Bronchial epithelial cell (primary cell): ENCODE data around the gene DNAJC5. TPM values are rescaled to one million over a fixed set of nuclear protein-coding genes. Genes with fewer than 3 reads are reported as not detected.

Source experiments
- DNase-seq: peaks from one replicate; pipeline ENCODE4 v3.0.0-alpha.2; 2010; ENCODE audit warnings: low read depth
- FAIRE-seq: peaks from 2 replicates; lab custom pipeline; 2011; peaks lifted over from hg19 to GRCh38; lab: Jason Lieb, UNC
- H3K27me3 ChIP-seq: 2 replicates; pipeline ENCODE4 v1.5.1; 2011; ENCODE audit warnings: low read length; ENCODE audit not compliant: control insufficient read depth, insufficient read depth
- H3K36me3 ChIP-seq: 2 replicates; pipeline ENCODE4 v1.5.1; 2011; ENCODE audit warnings: low read length; ENCODE audit not compliant: control insufficient read depth, insufficient read depth
- H3K4me3 ChIP-seq: 2 replicates; pipeline ENCODE4 v1.5.1; 2011; ENCODE audit warnings: mild to moderate bottlenecking, low read depth, low read length, control low read depth
- CTCF ChIP-seq: IDR thresholded peaks from 2 replicates; pipeline ENCODE4 v1.5.1; 2011; ENCODE audit warnings: mild to moderate bottlenecking, moderate library complexity, low read length, control low read depth, inconsistent platforms; ENCODE audit not compliant: insufficient read depth, severe bottlenecking
- total RNA-seq: library from RNA; depleted of rRNA; stranded (reverse); fragments of >200 nt; gene quantifications from 2 replicates; pipeline ENCODE4 v1.2.1, GENCODE V29; 2014

DNAJC5 gene
- total RNA-seq, 1 donor from 2014 or later: 121 TPM

GRCh38 chr20:63955827-63956663 lies 61.1 kb downstream of the DNAJC5 start, which contains the start of gene UCKL1:
Gene UCKL1, minus strand, starts transcription at chr20:63956416. Its CDS starts 44 bp downstream, at chr20:63956372.
- TF ChIP-seq CTCF: no peak
- peaks cover 2% of the 10 kb centered on the region for H3K36me3 ChIP-seq
- peak; percentile 65 for DNase-seq
- no peaks in the 10 kb centered on the region for H3K27me3 ChIP-seq
- H3K4me3 ChIP-seq: peak within 1 kb of the TSS; percentile 98
- FAIRE-seq: no peak

- no peak for TF ChIP-seq CTCF
- no peak for FAIRE-seq
- no peak for DNase-seq
These were observed 61.7 kb downstream of the DNAJC5 start for GRCh38 chr20:63956664-63957003.

GRCh38 chr20:63957004-63957689 lies 62.2 kb downstream of the DNAJC5 start:
- DNase-seq (peak; percentile 60), FAIRE-seq (no peak)
- H3K36me3 ChIP-seq: peaks cover 8% of the 10 kb centered on the region
- H3K4me3 ChIP-seq: peak overlapping the region; percentile 53
- peak; percentile 25 for TF ChIP-seq CTCF
- H3K27me3 ChIP-seq: no peaks in the 10 kb centered on the region

More at GRCh38 chr20:63956664-63957003, 61.7 kb downstream of the DNAJC5 start:
- peak overlapping the region; percentile 53 for H3K4me3 ChIP-seq
- no peaks in the 10 kb centered on the region for H3K27me3 ChIP-seq
- H3K36me3 ChIP-seq: peaks cover 4% of the 10 kb centered on the region

- peak; percentile 59 for DNase-seq
- TF ChIP-seq CTCF: no peak
- peaks cover 12% of the 10 kb centered on the region for H3K36me3 ChIP-seq
- no peaks in the 10 kb centered on the region for H3K27me3 ChIP-seq
- peak overlapping the region; percentile 53 for H3K4me3 ChIP-seq
- FAIRE-seq: no peak
These were observed 62.9 kb downstream of the DNAJC5 start for GRCh38 chr20:63957690-63958441.

GRCh38 chr20:63958471-63958870 lies 63.5 kb downstream of the DNAJC5 start:
- H3K27me3 ChIP-seq: no peaks in the 10 kb centered on the region
- peaks cover 18% of the 10 kb centered on the region for H3K36me3 ChIP-seq
- no peak for TF ChIP-seq CTCF
- no peak overlapping the region for H3K4me3 ChIP-seq
- no peak for DNase-seq
- no peak for FAIRE-seq
